ENCODE measurements around the gene DUSP8. TPM values are rescaled to one million over a fixed set of nuclear protein-coding genes. Genes with fewer than 3 reads are reported as not detected.

DUSP8 gene
- total RNA-seq, 1 experiment from 2014 or later, result 10.2 TPM

- peak in 2 of 3 experiments; percentile 9 to 23; a peak in 1 of 6 replicates for TF ChIP-seq CTCF (IDR thresholded peaks at IDR 0.05 in 2 of 3, conservative IDR thresholded peaks at IDR 0.05 in 1 of 3; ENCODE audit: borderline replicate concordance in 1 of 3, insufficient read depth in 1 of 3, low read depth in 2 of 3, low read length in 2 of 3)
- TF ChIP-seq YY1 (IDR thresholded peaks at IDR 0.05; ENCODE audit: extremely low read depth, insufficient replicate concordance, low read depth, low read length), result no peak
- ChIA-PET POLR2A (no interaction called here), CTCF (interaction anchor here (5.2 kb wide), 1 partner anchor 26 kb away, joined by 133 read pairs; no protein-coding TSS in a partner anchor), RAD21 (ENCODE audit: low non-redundant PET in 1 of 2, low total read pairs in 2 of 2, uncharacterized antibody in 2 of 2, unreplicated experiment in 2 of 2) (no interaction called here)
- no TSS peak for BruUV-seq (replicated peaks)
- peak overlapping the region; percentile 98 for H3K4me2 ChIP-seq (ENCODE audit: low read length)
- H3K4me1 ChIP-seq (ENCODE audit: control insufficient read depth in 1 of 2, insufficient read depth in 2 of 2, low read length in 2 of 2), result peaks cover 27 to 49% of the 10 kb centered on the region in 2 experiments
- H3K36me3 ChIP-seq (ENCODE audit: control insufficient read depth in 1 of 2, insufficient read depth in 2 of 2, low read length in 2 of 2), result no peaks in the 10 kb centered on the region
- no peaks in the 10 kb centered on the region for H3K79me2 ChIP-seq (ENCODE audit: insufficient read depth, low read length)
- H3K27me3 ChIP-seq (ENCODE audit: insufficient read depth, low read length), result no peaks in the 10 kb centered on the region
- H4K20me1 ChIP-seq (ENCODE audit: insufficient read depth), result no peaks in the 10 kb centered on the region
- H3K4me3 ChIP-seq (replicated peaks in 1 of 2; ENCODE audit: low read depth in 1 of 2, low read length in 2 of 2), result peak overlapping the region in 1 of 2 experiments; percentile 50; a peak in 2 of 4 replicates
- H3K9me2 ChIP-seq (ENCODE audit: insufficient read depth), result no peaks in the 10 kb centered on the region
- no peak for DNase-seq (ENCODE audit: low read depth, low spot score)
- no peak for ATAC-seq
- intact Hi-C loops (cut with micrococcal nuclease), result no loop called here
- no peaks in the 10 kb centered on the region for H3K9me3 ChIP-seq (ENCODE audit: control insufficient read depth in 1 of 2, insufficient read depth in 1 of 2, low read depth in 1 of 2, low read length in 2 of 2)
- H3K9ac ChIP-seq (ENCODE audit: low read length), result peak overlapping the region; percentile 62; the same call in 1 of the 2 replicates
- no peak overlapping the region for H2AFZ ChIP-seq (ENCODE audit: low read depth, low read length, poor library complexity, severe bottlenecking)
- H3K27ac ChIP-seq (ENCODE audit: low read depth, low read length), result peak overlapping the region; percentile 63
Observed at GRCh38 chr11:1549338-1550330, 22.4 kb downstream of the DUSP8 start.

All from HCT116 (cell line).